HG03378 (cell line): Measurements from ENCODE around the gene WNT9A.
"Not testable (repeated sequence)": the region's sequence is repeated elsewhere in the genome, so short reads cannot be mapped to it uniquely, and the experiment has no call there.

Experiments used
- ATAC-seq: cut with Tn5 transposase; IDR thresholded peaks from one replicate; pipeline ENCODE4 v1.9.1; 2021; ENCODE audit warnings: mild to moderate bottlenecking, moderate library complexity; ENCODE audit not compliant: unreplicated experiment

WNT9A gene

GRCh38 chr1:227887697-227888403, 59.9 kb downstream of the WNT9A start:
- ATAC-seq: no peak

GRCh38 chr1:227886993-227887696, 60.6 kb downstream of the WNT9A start:
- ATAC-seq: no peak

GRCh38 chr1:227886503-227886961, 61.2 kb downstream of the WNT9A start:
- no peak for ATAC-seq

GRCh38 chr1:227885648-227886502, 61.9 kb downstream of the WNT9A start:
- no peak for ATAC-seq

- ATAC-seq: no peak
Observed at GRCh38 chr1:227885135-227885647, 62.5 kb downstream of the WNT9A start.

- ATAC-seq: no peak
Observed at GRCh38 chr1:227884370-227885134, 63.2 kb downstream of the WNT9A start.

GRCh38 chr1:227883641-227884301, 64.0 kb downstream of the WNT9A start:
- no peak for ATAC-seq

- no peak for ATAC-seq
Observed at GRCh38 chr1:227883073-227883520, 64.6 kb downstream of the WNT9A start.

- ATAC-seq: no peak
Observed at GRCh38 chr1:227880342-227880924, 67.3 kb downstream of the WNT9A start.

GRCh38 chr1:227877810-227878209, 69.9 kb downstream of the WNT9A start:
- not testable (repeated sequence) for ATAC-seq

- not testable (repeated sequence) for ATAC-seq
Observed at GRCh38 chr1:227871892-227872291, 75.8 kb downstream of the WNT9A start.

GRCh38 chr1:227870366-227870765, 77.4 kb downstream of the WNT9A start:
- no peak for ATAC-seq

- no peak for ATAC-seq
Observed at GRCh38 chr1:227869851-227870305, 77.9 kb downstream of the WNT9A start.

- ATAC-seq: no peak
Observed at GRCh38 chr1:227869279-227869842, 78.4 kb downstream of the WNT9A start.
